ENCODE results near the gene C10orf120.

The C10orf120 gene

DNA sequence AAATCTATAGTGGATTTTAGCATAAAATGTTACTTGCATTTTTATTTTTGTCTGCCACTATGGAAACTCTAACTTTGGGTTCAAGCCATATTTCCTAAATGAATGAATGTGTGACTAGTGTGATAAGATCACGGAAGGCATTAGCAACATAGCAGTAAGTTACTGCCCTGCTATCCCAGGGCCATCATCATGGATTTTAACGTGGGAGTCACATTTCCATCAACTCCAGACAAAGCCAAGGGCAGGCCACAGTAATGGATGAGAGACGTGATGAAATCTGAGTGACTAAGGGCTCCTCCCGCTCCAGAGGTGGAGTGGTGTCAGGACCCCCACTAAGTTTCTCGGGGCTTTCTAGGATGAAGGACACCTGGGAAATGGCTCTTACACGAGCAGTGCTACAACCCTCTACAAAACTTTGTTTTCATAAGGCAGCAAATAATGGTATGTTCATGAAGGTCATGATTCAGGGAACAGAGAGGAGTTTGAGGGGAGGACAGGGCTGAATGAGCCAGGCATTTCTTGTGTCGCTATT, 34.3 kb downstream of the C10orf120 start:
- TF ChIP-seq, protein P1, sequence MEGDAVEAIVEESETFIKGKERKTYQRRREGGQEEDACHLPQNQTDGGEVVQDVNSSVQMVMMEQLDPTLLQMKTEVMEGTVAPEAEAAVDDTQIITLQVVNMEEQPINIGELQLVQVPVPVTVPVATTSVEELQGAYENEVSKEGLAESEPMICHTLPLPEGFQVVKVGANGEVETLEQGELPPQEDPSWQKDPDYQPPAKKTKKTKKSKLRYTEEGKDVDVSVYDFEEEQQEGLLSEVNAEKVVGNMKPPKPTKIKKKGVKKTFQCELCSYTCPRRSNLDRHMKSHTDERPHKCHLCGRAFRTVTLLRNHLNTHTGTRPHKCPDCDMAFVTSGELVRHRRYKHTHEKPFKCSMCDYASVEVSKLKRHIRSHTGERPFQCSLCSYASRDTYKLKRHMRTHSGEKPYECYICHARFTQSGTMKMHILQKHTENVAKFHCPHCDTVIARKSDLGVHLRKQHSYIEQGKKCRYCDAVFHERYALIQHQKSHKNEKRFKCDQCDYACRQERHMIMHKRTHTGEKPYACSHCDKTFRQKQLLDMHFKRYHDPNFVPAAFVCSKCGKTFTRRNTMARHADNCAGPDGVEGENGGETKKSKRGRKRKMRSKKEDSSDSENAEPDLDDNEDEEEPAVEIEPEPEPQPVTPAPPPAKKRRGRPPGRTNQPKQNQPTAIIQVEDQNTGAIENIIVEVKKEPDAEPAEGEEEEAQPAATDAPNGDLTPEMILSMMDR (IDR thresholded peaks at IDR 0.05; ENCODE audit: low read depth, low read length, missing control alignments) = no peak
- no peak for DNase-seq (ENCODE audit: low read depth)
- no peak overlapping the region for H3K4me3 ChIP-seq (ENCODE audit: low read depth, low read length)

DNA sequence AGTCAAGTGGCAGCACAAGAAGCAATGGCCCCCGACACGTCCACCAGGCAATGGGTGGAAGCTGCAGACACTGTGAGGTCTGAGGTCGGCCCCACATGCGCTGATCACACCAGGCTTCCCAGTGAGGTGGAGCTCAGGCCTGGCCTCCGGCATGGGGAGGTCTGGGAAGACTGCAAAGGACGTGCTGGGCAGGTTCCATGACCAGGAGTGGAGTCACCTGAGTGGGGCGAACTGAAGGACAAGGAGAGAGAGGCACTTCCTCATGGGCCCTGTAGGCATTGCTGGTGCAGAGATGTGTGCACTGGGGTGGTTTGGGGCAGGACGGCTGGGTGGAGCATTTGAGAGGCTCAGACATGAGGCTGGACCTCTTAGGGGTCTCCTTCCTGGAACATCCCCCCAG, 35.1 kb downstream of the C10orf120 start:
- DNase-seq (ENCODE audit: low read depth) = no peak
- TF ChIP-seq, protein P1 (IDR thresholded peaks at IDR 0.05; ENCODE audit: low read depth, low read length, missing control alignments) = no peak

DNA sequence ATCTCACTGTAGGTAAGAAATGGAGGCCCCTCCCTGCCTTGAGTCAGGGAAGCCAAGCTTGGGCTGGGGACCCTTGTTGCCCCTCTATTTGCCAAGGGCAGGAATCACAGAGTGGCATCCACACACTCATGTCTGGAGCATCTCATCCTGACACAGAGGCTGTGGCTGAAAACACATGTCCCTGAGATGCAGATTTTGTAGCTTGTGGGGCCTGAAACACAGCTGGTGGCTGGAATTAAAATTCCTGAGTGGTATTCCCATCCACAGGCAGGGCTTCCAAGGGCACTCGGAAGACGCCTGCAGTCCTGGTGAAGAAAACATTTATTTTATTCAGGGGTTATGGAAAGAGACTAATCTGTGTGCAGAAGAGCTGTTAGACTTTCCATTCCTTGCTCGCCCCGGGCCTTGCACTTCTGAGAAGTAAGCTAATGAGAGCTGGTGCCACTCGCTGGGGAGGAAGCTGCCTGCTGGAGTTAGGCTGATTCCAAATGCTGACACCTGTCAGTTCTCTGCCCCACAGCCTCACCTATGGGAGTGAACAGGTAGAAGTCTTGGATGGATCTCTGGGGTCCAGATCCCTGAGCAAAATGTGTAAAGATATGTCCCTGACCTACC, 36.0 kb downstream of the C10orf120 start:
- no peak overlapping the region for H3K4me3 ChIP-seq (ENCODE audit: low read depth, low read length)
- TF ChIP-seq, protein P1 (IDR thresholded peaks at IDR 0.05; ENCODE audit: low read depth, low read length, missing control alignments) = no peak
- DNase-seq (ENCODE audit: low read depth) = no peak

More for the DNA sequence above, 35.1 kb downstream of the C10orf120 start:
- H3K4me3 ChIP-seq (ENCODE audit: low read depth, low read length) = no peak overlapping the region

DNA sequence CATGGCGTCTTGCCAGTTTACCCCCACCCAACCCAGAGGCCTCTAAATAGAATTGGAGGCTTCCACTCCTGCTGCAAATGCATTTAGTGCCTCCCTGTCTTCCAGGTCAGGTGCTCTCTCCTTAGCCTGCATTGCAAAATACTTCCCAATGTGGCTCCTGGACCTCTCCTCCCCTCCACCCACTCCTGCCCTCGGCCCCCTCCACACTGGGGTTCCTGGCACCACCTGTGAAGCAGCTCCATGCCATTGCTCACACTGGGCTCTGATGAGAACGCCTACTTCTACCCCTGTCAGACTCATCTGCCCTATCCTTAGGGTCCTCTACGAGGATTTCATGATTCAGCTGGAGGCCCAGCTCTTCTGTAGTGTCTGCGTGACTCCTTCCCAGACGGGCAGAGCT, 37.4 kb downstream of the C10orf120 start:
- TF ChIP-seq, protein P1 (IDR thresholded peaks at IDR 0.05; ENCODE audit: low read depth, low read length, missing control alignments) = no peak
- H3K4me3 ChIP-seq (ENCODE audit: low read depth, low read length) = no peak overlapping the region

DNA sequence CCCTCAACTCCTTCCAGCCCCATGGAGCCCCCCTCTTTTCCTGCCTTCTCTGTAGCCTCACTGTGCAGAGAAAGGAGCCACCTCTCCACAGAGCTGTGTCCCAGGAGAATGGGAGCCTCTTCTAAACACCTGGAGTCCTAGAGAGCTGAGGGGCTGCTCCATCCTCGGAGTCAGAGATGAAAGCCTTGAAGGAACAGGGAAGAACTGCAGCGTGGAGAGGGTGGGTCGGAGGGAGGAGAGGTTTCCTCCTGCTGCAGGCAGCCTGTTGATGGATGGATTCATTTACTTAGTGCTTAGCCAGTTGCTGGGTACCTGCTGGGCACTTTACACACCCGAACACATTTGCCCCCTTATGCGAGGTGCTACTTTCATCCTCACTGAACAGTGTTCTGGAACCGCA, 39.0 kb downstream of the C10orf120 start:
- H3K4me3 ChIP-seq (ENCODE audit: low read depth, low read length) = no peak overlapping the region
- TF ChIP-seq, protein P1 (IDR thresholded peaks at IDR 0.05; ENCODE audit: low read depth, low read length, missing control alignments) = no peak
- no peak for DNase-seq (ENCODE audit: low read depth)

More for the DNA sequence above, 37.4 kb downstream of the C10orf120 start:
- DNase-seq (ENCODE audit: low read depth) = no peak

DNA sequence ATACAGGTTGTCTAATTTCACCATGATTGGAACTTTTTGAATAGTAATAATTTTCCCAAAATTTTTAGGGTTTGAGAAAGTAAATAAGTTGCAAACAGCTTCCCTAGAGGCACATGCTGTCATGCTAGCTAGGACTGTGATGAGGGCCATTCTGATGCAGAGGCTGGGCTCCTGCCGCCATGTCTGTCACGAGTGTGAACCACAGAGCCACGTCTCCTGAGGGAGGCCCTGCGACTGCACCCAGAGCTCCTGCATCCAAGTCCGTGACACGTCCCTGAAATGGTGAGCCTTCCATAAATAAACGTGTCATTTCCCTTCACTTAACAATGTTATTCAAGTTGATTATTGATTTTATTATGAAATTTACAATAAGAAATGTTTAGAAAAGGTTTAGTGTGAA, 40.0 kb downstream of the C10orf120 start:
- TF ChIP-seq, protein P1 (IDR thresholded peaks at IDR 0.05; ENCODE audit: low read depth, low read length, missing control alignments) = no peak
- no peak overlapping the region for H3K4me3 ChIP-seq (ENCODE audit: low read depth, low read length)
- DNase-seq (ENCODE audit: low read depth) = no peak

DNA sequence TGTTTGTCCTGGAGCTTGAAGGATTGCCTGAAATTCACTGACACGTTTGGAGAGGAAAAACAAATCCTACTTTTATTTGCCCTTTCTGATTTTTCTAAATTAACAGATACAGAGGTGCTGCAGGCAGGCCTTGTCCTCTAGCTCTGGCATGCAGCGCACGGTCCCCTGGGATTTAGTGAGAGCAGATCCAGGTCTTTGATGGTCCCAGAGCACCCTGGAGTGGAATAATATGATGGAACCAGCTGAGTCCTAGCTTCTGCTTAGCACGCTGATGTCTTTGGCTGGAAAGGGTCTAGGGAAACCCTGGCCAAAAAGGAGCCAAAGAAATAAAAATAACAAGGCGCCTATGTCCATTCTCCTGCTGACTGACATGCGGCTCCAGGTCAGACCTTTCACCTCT, 40.5 kb downstream of the C10orf120 start:
- DNase-seq (ENCODE audit: low read depth) = no peak
- TF ChIP-seq, protein P1 (IDR thresholded peaks at IDR 0.05; ENCODE audit: low read depth, low read length, missing control alignments) = no peak
- H3K4me3 ChIP-seq (ENCODE audit: low read depth, low read length) = no peak overlapping the region
